Right lobe of liver (tissue), 6 donors: ENCODE data around the gene NPDC1. TPM values are rescaled to one million over a fixed set of nuclear protein-coding genes. Genes with fewer than 3 reads are reported as not detected.

Experiments
- ATAC-seq, 4 donors: fragments of 200-7000 bp; cut with Tn5 transposase; one replicate each; pipeline ENCODE4 v1.9.1; 2020; ENCODE audit warnings: mild to moderate bottlenecking in 4 of 4, moderate library complexity in 4 of 4
- DNase-seq, 3 donors: peaks; one replicate each; pipeline ENCODE4 v3.0.0-alpha.2; 2020
- H3K27ac ChIP-seq, 3 donors: fragments of 200-600 bp; one replicate each; pipeline ENCODE4 v1.8.0; 2022
- H3K27me3 ChIP-seq, 2 donors: fragments of 200-600 bp; one replicate each; pipeline ENCODE4 v1.8.0; 2022
- H3K36me3 ChIP-seq, 4 donors: fragments of 200-600 bp; sonication (generic) in 1 of 4; one replicate each; pipeline versions ENCODE4 v1.5.1 to v1.8.0; 2017 to 2022; ENCODE audit warnings: control low read depth in 1 of 4
- H3K4me1 ChIP-seq, 4 donors: fragments of 200-600 bp; sonication (generic) in 1 of 4; one replicate each; pipeline versions ENCODE4 v1.5.1 to v1.8.0; 2017 to 2022; ENCODE audit warnings: control low read depth in 1 of 4
- H3K4me3 ChIP-seq, 3 donors: fragments of 200-600 bp; one replicate each; pipeline ENCODE4 v1.8.0; 2022
- H3K9me3 ChIP-seq, 4 donors: fragments of 200-600 bp; sonication (generic) in 1 of 4; one replicate each; pipeline versions ENCODE4 v1.5.1 to v1.8.0; 2017 to 2022; ENCODE audit warnings: control low read depth in 1 of 4
- POLR2A ChIP-seq: fragments of 450-650 bp; IDR thresholded peaks from one replicate; pipeline ENCODE4 v1.6.1; 2017; ENCODE audit warnings: antibody characterized with exemption, mild to moderate bottlenecking
- WGBS: methylation state at CpG from one replicate; pipeline ENCODE4 v1.1.6; 2018; ENCODE audit warnings: low coverage, low lambda C conversion rate; ENCODE audit not compliant: insufficient coverage; ENCODE audit errors: missing lambda C conversion rate; 5-methylcytosine and 5-hydroxymethylcytosine counted together
- intact Hi-C, 2 donors: fragments of 100-400 bp; cut with DNase I; formaldehyde crosslinking; loops; one replicate each; pipeline versions ENCODE4 v1.11.2 to v1.14.1; 2022
- small RNA-seq, 2 experiments: library from RNA; depleted of rRNA; stranded (forward); fragments of <200 nt; gene quantifications; one replicate each; pipeline ENCODE3, GENCODE V24; 2016
- total RNA-seq, 6 experiments: library from RNA; depleted of rRNA in 2 of 6; stranded (reverse); fragments of >200 nt in 2 of 6; fragmentation: NEBNext Ultra II Directional in 3 of 6; extraction: Animal tissue kit (Norgen Biotek cat#: 25700) in 3 of 6; gene quantifications; one replicate each; pipeline versions ENCODE4 v1.1.0 to v1.2.4, GENCODE V29; 2016 to 2023
- TF ChIP-seq, protein P1 (sequence below), 4 donors: fragments of 200-600 bp in 3 of 4; fragments of 450-650 bp in 1 of 4; IDR thresholded peaks; one replicate each; pipeline versions ENCODE4 v1.5.1 to v1.8.0; 2016 to 2022; ENCODE audit warnings: antibody characterized with exemption in 4 of 4, mild to moderate bottlenecking in 2 of 4
- donor health status: DM: no; HTN: yes; CAD: no.
- donor health status: DM: no; HTN: no; CAD: no.
- donor health status: DM: no; HTN: no; CAD: no.
- donor health status: DM: no; HTN: yes; CAD: no.
- donor health status: DM: no; HTN: yes; CAD: no.

NPDC1 gene
- total RNA-seq, 6 experiments from 2014 or later, result 9.3 to 14.9 (median 12.2) TPM

DNA sequence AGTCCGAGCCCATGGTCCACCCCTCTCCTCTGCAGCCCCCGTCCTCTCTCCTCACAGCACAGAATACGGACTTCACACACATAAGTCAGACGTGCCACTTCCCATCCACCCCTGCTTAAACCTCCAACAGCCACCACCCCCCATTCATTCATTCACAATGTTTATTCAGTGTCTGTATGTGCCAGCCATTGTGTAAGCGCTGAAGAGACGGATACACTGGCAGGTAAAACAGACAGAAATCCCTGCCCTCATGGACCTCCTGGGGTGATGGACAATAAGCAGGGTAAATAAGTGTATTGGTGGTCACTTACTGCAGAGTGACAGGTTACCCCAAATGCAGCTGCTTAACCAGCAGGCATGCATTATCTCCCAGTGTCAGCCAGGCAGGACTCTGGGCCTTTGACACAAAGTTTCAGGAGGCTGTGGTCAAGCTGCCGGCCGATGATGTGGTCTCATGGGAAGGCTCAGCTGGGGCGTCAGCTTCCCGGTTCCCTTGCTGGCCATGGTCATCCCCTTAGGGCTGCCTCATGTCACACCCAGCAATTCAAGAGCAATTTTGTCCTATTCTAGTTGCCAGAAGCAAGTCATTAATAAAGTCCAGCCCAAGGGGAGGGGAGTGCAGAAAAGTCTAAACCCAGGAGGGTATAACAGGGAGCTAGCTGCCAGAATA is 55.6 kb downstream of the NPDC1 start:
- no peak for TF ChIP-seq POLR2A
- TF ChIP-seq, protein P1, sequence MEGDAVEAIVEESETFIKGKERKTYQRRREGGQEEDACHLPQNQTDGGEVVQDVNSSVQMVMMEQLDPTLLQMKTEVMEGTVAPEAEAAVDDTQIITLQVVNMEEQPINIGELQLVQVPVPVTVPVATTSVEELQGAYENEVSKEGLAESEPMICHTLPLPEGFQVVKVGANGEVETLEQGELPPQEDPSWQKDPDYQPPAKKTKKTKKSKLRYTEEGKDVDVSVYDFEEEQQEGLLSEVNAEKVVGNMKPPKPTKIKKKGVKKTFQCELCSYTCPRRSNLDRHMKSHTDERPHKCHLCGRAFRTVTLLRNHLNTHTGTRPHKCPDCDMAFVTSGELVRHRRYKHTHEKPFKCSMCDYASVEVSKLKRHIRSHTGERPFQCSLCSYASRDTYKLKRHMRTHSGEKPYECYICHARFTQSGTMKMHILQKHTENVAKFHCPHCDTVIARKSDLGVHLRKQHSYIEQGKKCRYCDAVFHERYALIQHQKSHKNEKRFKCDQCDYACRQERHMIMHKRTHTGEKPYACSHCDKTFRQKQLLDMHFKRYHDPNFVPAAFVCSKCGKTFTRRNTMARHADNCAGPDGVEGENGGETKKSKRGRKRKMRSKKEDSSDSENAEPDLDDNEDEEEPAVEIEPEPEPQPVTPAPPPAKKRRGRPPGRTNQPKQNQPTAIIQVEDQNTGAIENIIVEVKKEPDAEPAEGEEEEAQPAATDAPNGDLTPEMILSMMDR (IDR thresholded peaks at IDR 0.05), result no peak
- intact Hi-C loops, result no loop called here
- Histone ChIP-seq H3K9me3 (no peaks in the 10 kb centered on the region), H3K36me3 (no peaks in the 10 kb centered on the region), H3K27me3 (no peaks in the 10 kb centered on the region), H3K27ac (no peak overlapping the region), H3K4me1 (peaks cover 0 to 14% (median 4%) of the 10 kb centered on the region in 4 donors), H3K4me3 (no peak overlapping the region)
- DNase-seq, result no peak
- 72% methylated on average over 8 of the region's 10 CpGs for WGBS
- no peak for ATAC-seq

Small RNA genes within 50 kb of the gene (small RNA-seq; reads per million reads assigned to genes)
- gene RF00153, result 0 to 0.10 reads per million in 2 experiments

Other genes starting within 250 kb of the NPDC1 start
- gene CCDC183, start 249.8 kb downstream of the NPDC1 start, total RNA-seq, result 1 to 10 TPM in 2 of 6 experiments, under 1 TPM in 3, not detected in 1; 0.43 to 1.2 (median 0.74) TPM
- 10 to 100 TPM in 4 of 6 experiments, 1 to 10 TPM in 2; 8.0 to 14.8 (median 12.4) TPM for gene RABL6, start 238.2 kb downstream of the NPDC1 start, total RNA-seq
- 1 to 10 TPM; 1.7 to 2.8 (median 2.6) TPM for gene AJM1, start 203.7 kb downstream of the NPDC1 start, total RNA-seq
- 10 to 100 TPM; 30.5 to 66.6 (median 49.3) TPM for gene PHPT1, start 196.8 kb downstream of the NPDC1 start, total RNA-seq
- 10 to 100 TPM in 4 of 6 experiments, 1 to 10 TPM in 2; 5.7 to 27.9 (median 22.5) TPM for gene MAMDC4, start 193.8 kb downstream of the NPDC1 start, total RNA-seq
- gene EDF1, start 179.9 kb downstream of the NPDC1 start, total RNA-seq, result 100 to 1,000 TPM; 216 to 486 (median 227) TPM
- 1 to 10 TPM; 5.8 to 8.8 (median 7.1) TPM for gene TRAF2, start 159.7 kb downstream of the NPDC1 start, total RNA-seq
- 100 to 1,000 TPM in 3 of 6 experiments, 10 to 100 TPM in 3; 84.0 to 290 (median 97.4) TPM for gene FBXW5, start 101.4 kb downstream of the NPDC1 start, total RNA-seq
- gene C8G, start 100.9 kb downstream of the NPDC1 start, total RNA-seq, result 100 to 1,000 TPM; 248 to 755 (median 453) TPM
- 10 to 100 TPM in 5 of 6 experiments, 1 to 10 TPM in 1; 2.7 to 36.4 (median 20.3) TPM for gene LCN12, start 93.9 kb downstream of the NPDC1 start, total RNA-seq
- gene PTGDS, start 68.7 kb downstream of the NPDC1 start, total RNA-seq, result 10 to 100 TPM in 2 of 6 experiments, 1 to 10 TPM in 4; 4.3 to 21.9 (median 6.0) TPM
- not detected for gene LCNL1, start 63.2 kb downstream of the NPDC1 start, total RNA-seq
- 10 to 100 TPM; 13.8 to 34.5 (median 23.3) TPM for gene PAXX, start 53.8 kb downstream of the NPDC1 start, total RNA-seq
- under 1 TPM in 2 of 6 experiments, not detected in 4; 0.37 to 0.51 TPM for gene CLIC3, start 49.6 kb downstream of the NPDC1 start, total RNA-seq
- 10 to 100 TPM; 23.7 to 49.2 (median 34.2) TPM for gene ABCA2, start 17.9 kb downstream of the NPDC1 start, total RNA-seq
- gene FUT7, start 14.1 kb downstream of the NPDC1 start, total RNA-seq, result under 1 TPM in 2 of 6 experiments, not detected in 4; 0.12 to 0.13 TPM
- gene ENTPD2, start 7.9 kb upstream of the NPDC1 start, total RNA-seq, result 1 to 10 TPM in 2 of 6 experiments, under 1 TPM in 4; 0.50 to 2.1 (median 0.80) TPM
- gene SAPCD2, start 24.4 kb upstream of the NPDC1 start, total RNA-seq, result under 1 TPM in 5 of 6 experiments, not detected in 1; 0.05 to 0.43 (median 0.22) TPM
- 1 to 10 TPM; 1.3 to 4.9 (median 1.9) TPM for gene UAP1L1, start 31.3 kb upstream of the NPDC1 start, total RNA-seq
- 10 to 100 TPM; 24.0 to 39.1 (median 28.8) TPM for gene MAN1B1, start 40.8 kb upstream of the NPDC1 start, total RNA-seq
- 10 to 100 TPM; 62.2 to 86.2 (median 66.2) TPM for gene DPP7, start 68.6 kb upstream of the NPDC1 start, total RNA-seq
- not detected for gene GRIN1, start 93.0 kb upstream of the NPDC1 start, total RNA-seq
- gene LRRC26, start 123.9 kb upstream of the NPDC1 start, total RNA-seq, result under 1 TPM in 2 of 6 experiments, not detected in 4; 0.17 to 0.18 TPM
- not detected for gene TMEM210, start 125.9 kb upstream of the NPDC1 start, total RNA-seq
- gene ANAPC2, start 142.4 kb upstream of the NPDC1 start, total RNA-seq, result 10 to 100 TPM; 16.1 to 36.5 (median 27.9) TPM
- 10 to 100 TPM; 21.5 to 53.3 (median 25.5) TPM for gene SSNA1, start 142.5 kb upstream of the NPDC1 start, total RNA-seq
- gene TPRN, start 154.6 kb upstream of the NPDC1 start, total RNA-seq, result 10 to 100 TPM; 12.1 to 28.9 (median 18.1) TPM
- gene TMEM203, start 159.5 kb upstream of the NPDC1 start, total RNA-seq, result 10 to 100 TPM; 17.7 to 28.0 (median 23.9) TPM
- 1 to 10 TPM; 4.7 to 9.6 (median 7.4) TPM for gene NDOR1, start 159.5 kb upstream of the NPDC1 start, total RNA-seq
- gene RNF208, start 176.1 kb upstream of the NPDC1 start, total RNA-seq, result 10 to 100 TPM in 1 of 6 experiments, 1 to 10 TPM in 5; 3.5 to 12.2 (median 4.5) TPM
- gene CYSRT1, start 179.0 kb upstream of the NPDC1 start, total RNA-seq, result 1 to 10 TPM in 1 of 6 experiments, under 1 TPM in 4, not detected in 1; 0.20 to 1.2 (median 0.31) TPM
- gene RNF224, start 181.3 kb upstream of the NPDC1 start, total RNA-seq, result not detected
- gene SLC34A3, start 184.7 kb upstream of the NPDC1 start, total RNA-seq, result not detected
- 100 to 1,000 TPM in 5 of 6 experiments, 10 to 100 TPM in 1; 88.4 to 274 (median 124) TPM for gene TUBB4B, start 195.1 kb upstream of the NPDC1 start, total RNA-seq
- not detected for gene STPG3, start 205.1 kb upstream of the NPDC1 start, total RNA-seq
- 10 to 100 TPM; 15.6 to 21.6 (median 20.1) TPM for gene NELFB, start 209.2 kb upstream of the NPDC1 start, total RNA-seq
- gene TOR4A, start 231.5 kb upstream of the NPDC1 start, total RNA-seq, result 1 to 10 TPM; 2.2 to 4.9 (median 3.7) TPM